K562 (cell line): ENCODE results near the gene METAP1. TPM values are rescaled to one million over a fixed set of nuclear protein-coding genes. Genes with fewer than 3 reads are reported as not detected.

Experiments
- ATAC-seq: fragments of 200-7000 bp; cut with Tn5 transposase; 3 replicates; pipeline ENCODE4 v1.9.1; 2020; ENCODE audit warnings: moderate library complexity
- BruUV-seq: library from RNA; stranded (reverse); fragments of 400-500 nt; replicated peaks from 2 replicates; lab custom pipeline; 2021; lab: Mats Ljungman, UMichigan
- CTCF ChIA-PET: fragments of 300-600 bp; formaldehyde crosslinking; extraction: SDS; loops from one replicate; lab custom pipeline; 2021; ENCODE audit warnings: low intra/inter-chr PET ratio; lab: Yijun Ruan, JAX
- POLR2A ChIA-PET: fragments of 300-600, 350-650 bp; sonication (Branson Sonifier 250); formaldehyde crosslinking; extraction: SDS; loops from one replicate; lab custom pipeline; 2021; ENCODE audit warnings: antibody characterized with exemption, inconsistent platforms; lab: Yijun Ruan, JAX
- DNase-seq, 4 experiments: peaks; one replicate each; pipeline versions ENCODE4 v3.0.0 to v3.0.0-alpha.2; 2011 to 2018; ENCODE audit warnings: low spot score in 3 of 4, mixed read lengths in 3 of 4; ENCODE audit errors: extremely low read depth in 1 of 4
- FAIRE-seq: peaks from 2 replicates; lab custom pipeline; 2011; peaks lifted over from hg19 to GRCh38; lab: Jason Lieb, UNC
- H2AFZ ChIP-seq: 2 replicates; pipeline ENCODE4 v1.6.0; 2011; ENCODE audit warnings: low read depth, low read length, control low read depth, inconsistent platforms
- H3K27ac ChIP-seq: fragments of 200-600 bp; 3 replicates; pipeline ENCODE4 v1.8.0; 2011; ENCODE audit warnings: low read depth, mild to moderate bottlenecking, control low read depth, inconsistent platforms, low read length, moderate library complexity, mixed read lengths; ENCODE audit errors: extremely low read depth
- H3K27me3 ChIP-seq, 2 experiments: fragments of 300-600 bp in 1 of 2; 2 replicates in 1 of 2; 3 replicates in 1 of 2; pipeline versions ENCODE4 v1.6.0 to v1.8.0; 2011; ENCODE audit warnings: inconsistent platforms in 2 of 2, low read length in 2 of 2, mild to moderate bottlenecking in 1 of 2, mixed read lengths in 1 of 2, moderate library complexity in 1 of 2; ENCODE audit not compliant: control insufficient read depth in 2 of 2, insufficient read depth in 2 of 2
- H3K36me3 ChIP-seq: fragments of 300-600 bp; 3 replicates; pipeline ENCODE4 v1.8.0; 2011; ENCODE audit warnings: mild to moderate bottlenecking, low read length, inconsistent platforms; ENCODE audit not compliant: control insufficient read depth, insufficient read depth
- H3K4me1 ChIP-seq, 2 experiments: fragments of 200-600 bp in 1 of 2; replicated peaks in 1 of 2; 2 replicates in 1 of 2; 3 replicates in 1 of 2; pipeline versions ENCODE4 v1.5.1 to v1.8.0; 2011; ENCODE audit warnings: inconsistent platforms in 2 of 2, low read length in 2 of 2, mild to moderate bottlenecking in 1 of 2, mixed read lengths in 1 of 2, moderate library complexity in 1 of 2; ENCODE audit not compliant: control insufficient read depth in 2 of 2, insufficient read depth in 2 of 2
- H3K4me2 ChIP-seq: 2 replicates; pipeline ENCODE4 v1.6.1; 2011; ENCODE audit warnings: low read length, control low read depth, inconsistent platforms, mixed read lengths; ENCODE audit not compliant: insufficient read depth
- H3K4me3 ChIP-seq: fragments of 200-600 bp; sonication (generic), shearing (Covaris generic); 2 replicates; pipeline ENCODE4 v1.5.1; 2016; ENCODE audit warnings: control low read depth, inconsistent platforms
- H3K79me2 ChIP-seq: fragments of 200-600 bp; 3 replicates; pipeline ENCODE4 v1.8.0; 2011; ENCODE audit warnings: low read length, inconsistent platforms; ENCODE audit not compliant: control insufficient read depth, insufficient read depth
- H3K9ac ChIP-seq, 2 experiments: 2 replicates each; pipeline versions ENCODE4 v1.6.0 to v1.6.1; 2011; ENCODE audit warnings: low read depth in 2 of 2, low read length in 2 of 2, control low read depth in 1 of 2, inconsistent platforms in 1 of 2, mild to moderate bottlenecking in 1 of 2, mixed read lengths in 1 of 2; ENCODE audit not compliant: insufficient read depth in 1 of 2
- H3K9me1 ChIP-seq: one replicate; pipeline ENCODE4 v1.6.0; 2011; ENCODE audit warnings: inconsistent platforms, mild to moderate bottlenecking, low read length, moderate library complexity; ENCODE audit not compliant: control insufficient read depth, insufficient read depth
- H3K9me3 ChIP-seq: replicated peaks from 2 replicates; pipeline ENCODE4 v1.5.1; 2011; ENCODE audit warnings: low read depth, low read length, inconsistent platforms; ENCODE audit not compliant: control insufficient read depth, insufficient read depth
- H4K20me1 ChIP-seq: replicated peaks from 2 replicates; pipeline ENCODE4 v1.6.1; 2011; ENCODE audit warnings: low read length, inconsistent platforms, mixed read lengths; ENCODE audit not compliant: control insufficient read depth, insufficient read depth
- AFF4 ChIP-seq: sonication (generic); formaldehyde crosslinking; IDR thresholded peaks from 2 replicates; pipeline ENCODE4 v1.8.0; 2023; ENCODE audit warnings: mild to moderate bottlenecking, missing genetic modification reagents
- CBFA2T2 ChIP-seq: fragments of 450-650 bp; conservative IDR thresholded peaks from 2 replicates; pipeline ENCODE4 v1.6.1; 2017; ENCODE audit warnings: mild to moderate bottlenecking
- ZNF239 ChIP-seq: fragments of 250-450 bp; sonication (Bioruptor Pico); IDR thresholded peaks from 2 replicates; pipeline ENCODE4 v1.4.0; 2020; ENCODE audit warnings: mild to moderate bottlenecking
- ZNF561 ChIP-seq: fragments of 450-650 bp; formaldehyde crosslinking; conservative IDR thresholded peaks from 2 replicates; pipeline ENCODE4 v1.4.0; 2020; ENCODE audit warnings: mild to moderate bottlenecking, moderate library complexity
- ZNF583 ChIP-seq: fragments of 250-450 bp; sonication (Bioruptor Pico); IDR thresholded peaks from 2 replicates; pipeline ENCODE4 v1.4.0; 2020
- WGBS: fragments of 100-300 bp; shearing (Covaris generic); methylation state at CpG from one replicate; pipeline ENCODE4 v1.1.6; 2016; ENCODE audit warnings: low coverage, mixed read lengths; ENCODE audit not compliant: insufficient coverage; ENCODE audit errors: missing lambda C conversion rate; 5-methylcytosine and 5-hydroxymethylcytosine counted together
- in situ Hi-C: fragments of 300-500 bp; cut with MboI; formaldehyde crosslinking; loops from 4 replicates; pipeline ENCODE4 v1.15.0; 2018; ENCODE audit warnings: inconsistent platforms, mixed read lengths
- intact Hi-C: fragments of 100-400 bp; cut with micrococcal nuclease; formaldehyde crosslinking; loops from 2 replicates; pipeline ENCODE4 v1.14.2; 2022
- polyA plus RNA-seq, 8 experiments: library from polyadenylated mRNA; depleted of rRNA in 4 of 8; stranded (reverse) in 5 of 8; unstranded in 3 of 8; fragments of >200 nt; fragmentation: Nextera tagmentation in 2 of 8; fragmentation: Illumina TruSeq in 1 of 8; extraction: Ambion mirVana in 2 of 8; extraction: Trizol in 1 of 8; gene quantifications; 2 replicates each; pipeline versions ENCODE4 v1.2.1 to v1.2.3, GENCODE V29; 2011 to 2014; ENCODE audit warnings: inconsistent platforms in 1 of 8, missing spikeins in 1 of 8
- total RNA-seq, 7 experiments: library from RNA; depleted of rRNA in 6 of 7; stranded (reverse); fragments of >200 nt in 6 of 7; fragmentation: Illumina TruSeq in 2 of 7; extraction: Trizol in 2 of 7; gene quantifications; 2 replicates each; pipeline versions ENCODE4 v1.2.1 to v1.2.3, GENCODE V29; 2011 to 2021; ENCODE audit warnings: low replicate concordance in 1 of 7
- TF ChIP-seq, protein P1 (sequence below): fragments of 450-650 bp; conservative IDR thresholded peaks from 2 replicates; pipeline ENCODE4 v1.6.1; 2016; ENCODE audit warnings: missing genetic modification characterization, low read depth, mild to moderate bottlenecking, missing compliant biosample characterization, moderate library complexity
- TF ChIP-seq, protein P2 (sequence below): sonication (generic); formaldehyde crosslinking; IDR thresholded peaks from 2 replicates; pipeline ENCODE4 v1.8.1; 2023; ENCODE audit warnings: missing genetic modification reagents, mild to moderate bottlenecking, borderline replicate concordance
- TF ChIP-seq, protein P3 (sequence below): fragments of 450-650 bp; IDR thresholded peaks from 2 replicates; pipeline ENCODE4 v1.6.1; 2018; ENCODE audit warnings: mild to moderate bottlenecking, low read depth; ENCODE audit not compliant: partially characterized antibody

Gene METAP1
- total and polyA plus RNA-seq, 9 of the 15 experiments (the other 6 are each of a cell fraction or from before 2014, with no cell fraction given), result 31.4 to 77.6 (median 59.5) TPM

GRCh38 chr4:98950925-98951324, 44.6 kb upstream of the METAP1 start (continued):
- TF ChIP-seq, protein P1, sequence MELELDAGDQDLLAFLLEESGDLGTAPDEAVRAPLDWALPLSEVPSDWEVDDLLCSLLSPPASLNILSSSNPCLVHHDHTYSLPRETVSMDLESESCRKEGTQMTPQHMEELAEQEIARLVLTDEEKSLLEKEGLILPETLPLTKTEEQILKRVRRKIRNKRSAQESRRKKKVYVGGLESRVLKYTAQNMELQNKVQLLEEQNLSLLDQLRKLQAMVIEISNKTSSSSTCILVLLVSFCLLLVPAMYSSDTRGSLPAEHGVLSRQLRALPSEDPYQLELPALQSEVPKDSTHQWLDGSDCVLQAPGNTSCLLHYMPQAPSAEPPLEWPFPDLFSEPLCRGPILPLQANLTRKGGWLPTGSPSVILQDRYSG (tag), result no peak

GRCh38 chr4:98951710-98952109, 43.8 kb upstream of the METAP1 start:
- peak; percentile 75 for ATAC-seq
- H3K9ac ChIP-seq, result no peak overlapping the region
- intact Hi-C loops (no loop called here), in situ Hi-C loops (no loop called here)
- no peak overlapping the region for H2AFZ ChIP-seq
- no peak overlapping the region for H3K4me3 ChIP-seq
- no peak overlapping the region for H3K27ac ChIP-seq
- H4K20me1 ChIP-seq, result no peaks in the 10 kb centered on the region
- BruUV-seq, result no TSS peak
- no peaks in the 10 kb centered on the region for H3K79me2 ChIP-seq
- no peaks in the 10 kb centered on the region for H3K9me3 ChIP-seq
- no peaks in the 10 kb centered on the region for H3K27me3 ChIP-seq
- H3K9me1 ChIP-seq, result no peaks in the 10 kb centered on the region
- ChIA-PET POLR2A (interaction anchor here (0.7 kb wide), 1 partner anchor 854 kb away, joined by 4 read pairs; no protein-coding TSS in a partner anchor), CTCF (no interaction called here)
- peak in 2 of 4 experiments; percentile 9 to 67 for DNase-seq
- H3K4me2 ChIP-seq, result no peak overlapping the region
- H3K36me3 ChIP-seq, result no peaks in the 10 kb centered on the region
- H3K4me1 ChIP-seq, result no peaks in the 10 kb centered on the region; a peak in 2 of 5 replicates
- 2% methylated on average over 3 of the region's 3 CpGs for WGBS
- FAIRE-seq, result peak; percentile 87
- TF ChIP-seq AFF4 (CRISPR knock-in tag) (no peak), CBFA2T2 (0 out of 2 replicates have a peak, but pooled peaks have one; percentile 15), ZNF583 (CRISPR knock-in tag) (no peak), ZNF239 (CRISPR knock-in tag) (no peak), ZNF561 (CRISPR knock-in tag) (no peak)
- TF ChIP-seq, protein P2, sequence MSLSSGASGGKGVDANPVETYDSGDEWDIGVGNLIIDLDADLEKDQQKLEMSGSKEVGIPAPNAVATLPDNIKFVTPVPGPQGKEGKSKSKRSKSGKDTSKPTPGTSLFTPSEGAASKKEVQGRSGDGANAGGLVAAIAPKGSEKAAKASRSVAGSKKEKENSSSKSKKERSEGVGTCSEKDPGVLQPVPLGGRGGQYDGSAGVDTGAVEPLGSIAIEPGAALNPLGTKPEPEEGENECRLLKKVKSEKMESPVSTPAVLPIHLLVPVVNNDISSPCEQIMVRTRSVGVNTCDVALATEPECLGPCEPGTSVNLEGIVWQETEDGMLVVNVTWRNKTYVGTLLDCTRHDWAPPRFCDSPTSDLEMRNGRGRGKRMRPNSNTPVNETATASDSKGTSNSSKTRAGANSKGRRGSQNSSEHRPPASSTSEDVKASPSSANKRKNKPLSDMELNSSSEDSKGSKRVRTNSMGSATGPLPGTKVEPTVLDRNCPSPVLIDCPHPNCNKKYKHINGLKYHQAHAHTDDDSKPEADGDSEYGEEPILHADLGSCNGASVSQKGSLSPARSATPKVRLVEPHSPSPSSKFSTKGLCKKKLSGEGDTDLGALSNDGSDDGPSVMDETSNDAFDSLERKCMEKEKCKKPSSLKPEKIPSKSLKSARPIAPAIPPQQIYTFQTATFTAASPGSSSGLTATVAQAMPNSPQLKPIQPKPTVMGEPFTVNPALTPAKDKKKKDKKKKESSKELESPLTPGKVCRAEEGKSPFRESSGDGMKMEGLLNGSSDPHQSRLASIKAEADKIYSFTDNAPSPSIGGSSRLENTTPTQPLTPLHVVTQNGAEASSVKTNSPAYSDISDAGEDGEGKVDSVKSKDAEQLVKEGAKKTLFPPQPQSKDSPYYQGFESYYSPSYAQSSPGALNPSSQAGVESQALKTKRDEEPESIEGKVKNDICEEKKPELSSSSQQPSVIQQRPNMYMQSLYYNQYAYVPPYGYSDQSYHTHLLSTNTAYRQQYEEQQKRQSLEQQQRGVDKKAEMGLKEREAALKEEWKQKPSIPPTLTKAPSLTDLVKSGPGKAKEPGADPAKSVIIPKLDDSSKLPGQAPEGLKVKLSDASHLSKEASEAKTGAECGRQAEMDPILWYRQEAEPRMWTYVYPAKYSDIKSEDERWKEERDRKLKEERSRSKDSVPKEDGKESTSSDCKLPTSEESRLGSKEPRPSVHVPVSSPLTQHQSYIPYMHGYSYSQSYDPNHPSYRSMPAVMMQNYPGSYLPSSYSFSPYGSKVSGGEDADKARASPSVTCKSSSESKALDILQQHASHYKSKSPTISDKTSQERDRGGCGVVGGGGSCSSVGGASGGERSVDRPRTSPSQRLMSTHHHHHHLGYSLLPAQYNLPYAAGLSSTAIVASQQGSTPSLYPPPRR, result no peak
- TF ChIP-seq, protein P3, sequence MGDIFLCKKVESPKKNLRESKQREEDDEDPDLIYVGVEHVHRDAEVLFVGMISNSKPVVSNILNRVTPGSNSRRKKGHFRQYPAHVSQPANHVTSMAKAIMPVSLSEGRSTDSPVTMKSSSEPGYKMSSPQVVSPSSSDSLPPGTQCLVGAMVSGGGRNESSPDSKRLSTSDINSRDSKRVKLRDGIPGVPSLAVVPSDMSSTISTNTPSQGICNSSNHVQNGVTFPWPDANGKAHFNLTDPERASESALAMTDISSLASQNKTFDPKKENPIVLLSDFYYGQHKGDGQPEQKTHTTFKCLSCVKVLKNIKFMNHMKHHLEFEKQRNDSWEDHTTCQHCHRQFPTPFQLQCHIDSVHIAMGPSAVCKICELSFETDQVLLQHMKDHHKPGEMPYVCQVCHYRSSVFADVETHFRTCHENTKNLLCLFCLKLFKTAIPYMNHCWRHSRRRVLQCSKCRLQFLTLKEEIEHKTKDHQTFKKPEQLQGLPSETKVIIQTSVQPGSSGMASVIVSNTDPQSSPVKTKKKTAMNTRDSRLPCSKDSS, result no peak
